ENCODE data around the gene STING1. TPM values are rescaled to one million over a fixed set of nuclear protein-coding genes. Genes with fewer than 3 reads are reported as not detected.

The STING1 gene
- total and polyA plus RNA-seq, 2 experiments from 2014 or later, result 7.7 to 17.0 TPM

GRCh38 chr5:139462586-139463276 is 19.8 kb downstream of the STING1 start, which contains the start of gene ECSCR:
ECSCR (minus strand) TSS chr5:139462743; CDS start chr5:139462670, 73 bp downstream.
- TF ChIP-seq CTCF (IDR thresholded peaks at IDR 0.05; ENCODE audit: poor library complexity) (no peak), EZH2 (IDR thresholded peaks at IDR 0.05; ENCODE audit: borderline replicate concordance) (no peak), EZH2phosphoT487 (IDR thresholded peaks at IDR 0.05; ENCODE audit: low read depth, severe bottlenecking, unreplicated experiment) (no peak)
- no peak for DNase-seq (ENCODE audit: low spot score)
- Histone ChIP-seq H3K36me3 (replicated peaks; ENCODE audit: insufficient read depth, low read depth) (no peaks in the 10 kb centered on the region), H3K4me2 (no peak within 1 kb of the TSS), H3K27ac (no peak within 1 kb of the TSS), H2AFZ (no peak within 1 kb of the TSS), H3K4me1 (ENCODE audit: insufficient read depth) (no peaks in the 10 kb centered on the region), H3K9me2 (replicated peaks; ENCODE audit: insufficient read depth) (no peaks in the 10 kb centered on the region), H3K9me3 (ENCODE audit: low read depth) (no peaks in the 10 kb centered on the region), H3K27me3 (no peaks in the 10 kb centered on the region), H3K79me2 (no peaks in the 10 kb centered on the region), H4K20me1 (ENCODE audit: insufficient read depth, poor library complexity, severe bottlenecking) (no peaks in the 10 kb centered on the region), H3K4me3 (no peak within 1 kb of the TSS)
- 80% methylated on average over 8 of the region's 10 CpGs for WGBS (ENCODE audit: low lambda C conversion rate, missing lambda C conversion rate)

DNA sequence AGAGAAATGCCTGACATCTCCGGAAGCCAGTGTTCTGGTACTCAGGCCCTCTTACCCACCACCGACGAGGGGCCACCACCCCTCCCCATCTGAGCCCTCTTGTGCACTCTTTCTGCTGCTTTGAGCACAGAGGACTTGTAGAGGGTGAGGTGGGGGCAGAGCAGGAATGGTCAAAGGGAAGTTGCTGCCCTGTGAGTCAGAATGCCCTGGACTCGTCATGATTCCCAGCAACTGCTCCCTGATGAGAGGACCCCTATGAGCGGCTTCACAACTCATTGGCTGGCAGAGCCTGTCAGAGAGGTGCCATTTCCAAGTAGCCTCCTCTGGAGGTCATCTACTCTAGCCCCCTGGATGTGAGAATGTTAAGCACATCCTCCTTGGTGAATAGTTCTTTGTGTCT is 20.9 kb downstream of the STING1 start:
- Histone ChIP-seq H2AFZ (no peak overlapping the region), H3K4me1 (ENCODE audit: insufficient read depth) (no peaks in the 10 kb centered on the region), H3K9me3 (ENCODE audit: low read depth) (no peaks in the 10 kb centered on the region), H3K27me3 (no peaks in the 10 kb centered on the region), H3K79me2 (no peaks in the 10 kb centered on the region), H3K36me3 (replicated peaks; ENCODE audit: insufficient read depth, low read depth) (no peaks in the 10 kb centered on the region), H4K20me1 (ENCODE audit: insufficient read depth, poor library complexity, severe bottlenecking) (no peaks in the 10 kb centered on the region), H3K9me2 (replicated peaks; ENCODE audit: insufficient read depth) (no peaks in the 10 kb centered on the region), H3K27ac (no peak overlapping the region), H3K4me3 (no peak overlapping the region), H3K4me2 (no peak overlapping the region)
- no peak for DNase-seq (ENCODE audit: low spot score)
- no peak for TF ChIP-seq EZH2 (IDR thresholded peaks at IDR 0.05; ENCODE audit: borderline replicate concordance)
- no peak for TF ChIP-seq CTCF (IDR thresholded peaks at IDR 0.05; ENCODE audit: poor library complexity)
- TF ChIP-seq EZH2phosphoT487 (IDR thresholded peaks at IDR 0.05; ENCODE audit: low read depth, severe bottlenecking, unreplicated experiment), result no peak
- WGBS (ENCODE audit: low lambda C conversion rate, missing lambda C conversion rate), result 80% methylated on average over 5 of the region's 5 CpGs

GRCh38 chr5:139461176-139461575 is 21.4 kb downstream of the STING1 start:
- no peaks in the 10 kb centered on the region for H3K36me3 ChIP-seq (replicated peaks; ENCODE audit: insufficient read depth, low read depth)
- no peak overlapping the region for H2AFZ ChIP-seq
- H3K27ac ChIP-seq, result no peak overlapping the region
- H3K4me1 ChIP-seq (ENCODE audit: insufficient read depth), result no peaks in the 10 kb centered on the region
- 85% methylated on average over 7 of the region's 7 CpGs for WGBS (ENCODE audit: low lambda C conversion rate, missing lambda C conversion rate)
- H3K9me2 ChIP-seq (replicated peaks; ENCODE audit: insufficient read depth), result no peaks in the 10 kb centered on the region
- H3K79me2 ChIP-seq, result no peaks in the 10 kb centered on the region
- TF ChIP-seq CTCF (IDR thresholded peaks at IDR 0.05; ENCODE audit: poor library complexity) (no peak), EZH2phosphoT487 (IDR thresholded peaks at IDR 0.05; ENCODE audit: low read depth, severe bottlenecking, unreplicated experiment) (no peak), EZH2 (IDR thresholded peaks at IDR 0.05; ENCODE audit: borderline replicate concordance) (no peak)
- no peak overlapping the region for H3K4me3 ChIP-seq
- no peak overlapping the region for H3K4me2 ChIP-seq
- no peaks in the 10 kb centered on the region for H3K9me3 ChIP-seq (ENCODE audit: low read depth)
- no peak for DNase-seq (ENCODE audit: low spot score)
- H4K20me1 ChIP-seq (ENCODE audit: insufficient read depth, poor library complexity, severe bottlenecking), result no peaks in the 10 kb centered on the region
- H3K27me3 ChIP-seq, result no peaks in the 10 kb centered on the region

All from hepatocyte (in vitro differentiated cells).